Fibroblast of peridontal ligament (primary cell): ENCODE measurements around the gene IL2RG.

Source experiments
- DNase-seq: peaks from one replicate; pipeline ENCODE4 v3.0.0-alpha.2; 2010; ENCODE audit errors: extremely low read depth

Gene IL2RG

DNA sequence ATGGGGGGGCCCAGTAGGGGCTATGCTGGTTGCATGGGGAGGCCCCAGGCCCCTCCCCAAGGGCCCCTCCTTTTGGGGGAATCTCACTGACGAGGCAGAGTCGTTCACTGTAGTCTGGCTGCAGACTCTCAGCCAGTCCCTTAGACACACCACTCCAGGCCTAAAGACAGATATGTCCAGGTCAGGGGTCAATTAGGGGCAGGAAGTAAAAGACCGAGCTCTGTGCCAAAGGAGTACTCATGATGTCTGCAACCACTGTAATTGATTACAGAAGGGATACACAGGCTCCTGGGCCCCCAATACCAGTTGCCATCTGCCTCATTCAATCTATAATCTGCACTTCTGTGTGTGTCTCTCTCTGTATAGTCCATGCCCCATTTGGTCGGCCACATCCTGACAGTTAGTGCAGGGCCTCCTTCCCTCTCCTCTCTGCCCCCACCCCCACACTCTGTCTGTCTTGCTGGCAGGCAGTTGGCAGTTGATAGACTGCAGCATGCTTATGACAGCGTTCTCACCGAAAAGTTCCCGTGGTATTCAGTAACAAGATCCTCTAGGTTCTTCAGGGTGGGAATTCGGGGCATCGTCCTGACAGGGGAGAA is 3.5 kb downstream of the IL2RG start:
- no peak for DNase-seq

DNA sequence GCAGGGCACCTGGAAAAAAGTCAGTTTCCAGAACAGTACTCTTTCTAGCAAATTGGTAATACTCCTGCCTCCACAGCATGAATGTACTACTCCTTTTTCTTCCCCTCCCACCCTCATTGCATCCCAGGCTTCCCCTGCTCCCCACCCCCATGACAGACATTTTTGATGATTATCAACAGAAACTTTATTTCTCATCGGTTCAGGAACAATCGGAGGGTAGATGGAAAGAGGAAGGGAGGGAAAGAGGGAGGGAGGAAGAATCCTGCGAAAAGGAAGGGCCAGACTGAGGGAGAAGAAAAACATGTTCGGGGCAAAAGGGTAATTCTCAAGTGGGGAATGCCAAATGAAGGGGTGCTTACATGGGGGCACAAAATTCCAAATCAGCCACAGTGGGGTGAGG is 4.1 kb downstream of the IL2RG start:
- DNase-seq = no peak

DNA sequence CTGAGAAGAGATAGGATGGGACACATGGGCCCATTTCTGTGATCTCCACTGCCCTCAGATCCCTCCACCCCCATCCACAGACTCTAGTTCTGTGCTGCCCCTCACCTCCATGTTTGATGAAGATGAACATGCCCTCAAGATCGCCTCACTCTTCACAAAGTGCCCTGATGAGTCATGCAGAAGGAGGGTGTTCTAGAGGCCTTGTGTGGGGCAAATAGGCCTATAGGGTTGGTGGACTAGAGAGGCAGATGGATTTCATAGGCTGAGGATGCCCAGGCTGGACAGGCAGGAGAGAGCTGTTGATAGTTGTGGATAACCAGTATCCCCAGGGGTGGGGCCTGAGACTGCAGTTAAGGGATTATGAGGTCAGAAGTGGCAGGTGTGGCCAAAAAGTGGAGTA is 5.0 kb downstream of the IL2RG start, which contains the start of gene CXorf65:
Gene CXorf65, minus strand, starts transcription at position 314 of the 400 bp plus-strand sequence. Its CDS starts 184 bp downstream, at position 130.
- no peak for DNase-seq

DNA sequence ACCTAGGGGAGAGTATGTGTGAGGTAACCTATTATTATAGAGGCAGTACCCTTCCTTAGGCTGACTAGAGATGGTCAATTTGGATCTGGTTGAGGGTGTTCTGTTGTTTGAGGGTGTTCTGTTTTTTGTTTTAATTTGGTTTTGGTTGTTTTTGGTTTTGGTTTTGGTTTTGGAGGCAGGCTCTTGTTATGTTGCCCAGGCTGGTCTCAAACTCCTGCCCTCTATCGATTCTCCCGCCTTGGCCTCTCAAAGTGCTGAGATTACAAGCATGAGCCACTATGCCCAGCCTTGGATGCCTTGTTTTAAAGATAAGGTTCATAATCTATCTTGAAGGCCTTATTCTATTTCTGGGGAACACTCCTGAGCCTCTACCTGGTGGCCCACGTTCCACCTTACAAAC is 5.7 kb downstream of the IL2RG start:
- DNase-seq = no peak

DNA sequence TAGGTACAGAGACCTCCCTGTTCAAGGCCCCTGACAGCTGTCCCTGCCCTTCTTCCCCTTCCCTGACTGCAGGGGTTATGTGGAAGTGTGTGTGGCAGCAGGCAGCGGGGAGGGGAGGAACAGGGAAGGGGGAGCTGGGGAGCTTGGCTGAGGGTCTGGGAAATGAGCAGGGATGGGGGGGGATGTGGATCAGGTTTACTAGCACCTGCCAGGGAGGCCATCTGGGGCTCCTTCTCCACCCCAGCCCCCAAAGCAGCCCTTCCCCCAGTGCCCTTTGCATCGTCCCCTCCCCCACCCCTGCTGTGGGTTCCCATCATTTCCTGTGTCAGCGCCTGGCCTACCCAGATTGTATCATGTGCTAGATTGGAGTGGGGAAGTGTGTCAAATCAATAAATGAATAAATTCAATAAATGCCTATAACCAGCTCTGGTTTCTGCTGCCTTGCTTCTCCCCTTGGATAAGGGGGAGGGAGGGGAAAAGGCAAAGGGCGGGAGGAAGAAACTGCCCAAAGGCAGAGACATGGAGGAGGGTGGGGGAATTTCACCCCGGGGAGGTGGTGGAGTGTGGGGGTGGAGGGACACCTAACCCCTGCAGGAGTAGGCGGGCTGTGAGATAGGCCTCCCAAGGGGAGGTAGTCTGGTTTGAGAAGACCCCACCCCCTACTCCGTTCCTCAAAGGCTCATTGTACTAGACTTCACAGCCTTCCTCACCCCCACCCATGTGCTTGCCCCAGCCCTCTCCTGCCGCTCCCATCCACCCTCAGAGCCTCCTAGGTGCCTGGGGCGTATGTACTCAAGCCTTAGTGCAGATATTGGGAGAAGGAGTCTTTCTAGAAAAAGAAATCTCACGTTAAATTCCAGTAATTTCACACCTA is 8.0 kb downstream of the IL2RG start:
- DNase-seq = no peak

DNA sequence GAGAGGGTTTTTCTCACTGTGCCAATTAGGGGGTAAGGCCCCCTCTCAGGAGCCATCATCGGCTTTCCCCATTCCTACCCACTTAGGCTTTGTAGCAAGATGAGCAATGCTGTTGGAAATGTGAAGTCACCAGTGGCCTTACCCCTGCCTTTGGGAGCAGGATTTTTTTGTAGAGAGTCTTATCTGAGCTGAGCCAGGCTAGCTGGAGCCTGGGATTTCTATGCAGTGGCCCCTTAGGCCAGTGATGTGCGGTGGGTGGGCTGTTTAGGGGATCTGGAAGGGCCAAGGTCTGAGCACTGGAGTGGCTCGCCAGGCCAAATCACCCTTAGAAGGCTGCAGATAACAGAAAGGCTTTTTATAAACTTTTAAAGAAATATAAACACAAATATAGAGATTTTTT is 9.1 kb downstream of the IL2RG start:
- no peak for DNase-seq

DNA sequence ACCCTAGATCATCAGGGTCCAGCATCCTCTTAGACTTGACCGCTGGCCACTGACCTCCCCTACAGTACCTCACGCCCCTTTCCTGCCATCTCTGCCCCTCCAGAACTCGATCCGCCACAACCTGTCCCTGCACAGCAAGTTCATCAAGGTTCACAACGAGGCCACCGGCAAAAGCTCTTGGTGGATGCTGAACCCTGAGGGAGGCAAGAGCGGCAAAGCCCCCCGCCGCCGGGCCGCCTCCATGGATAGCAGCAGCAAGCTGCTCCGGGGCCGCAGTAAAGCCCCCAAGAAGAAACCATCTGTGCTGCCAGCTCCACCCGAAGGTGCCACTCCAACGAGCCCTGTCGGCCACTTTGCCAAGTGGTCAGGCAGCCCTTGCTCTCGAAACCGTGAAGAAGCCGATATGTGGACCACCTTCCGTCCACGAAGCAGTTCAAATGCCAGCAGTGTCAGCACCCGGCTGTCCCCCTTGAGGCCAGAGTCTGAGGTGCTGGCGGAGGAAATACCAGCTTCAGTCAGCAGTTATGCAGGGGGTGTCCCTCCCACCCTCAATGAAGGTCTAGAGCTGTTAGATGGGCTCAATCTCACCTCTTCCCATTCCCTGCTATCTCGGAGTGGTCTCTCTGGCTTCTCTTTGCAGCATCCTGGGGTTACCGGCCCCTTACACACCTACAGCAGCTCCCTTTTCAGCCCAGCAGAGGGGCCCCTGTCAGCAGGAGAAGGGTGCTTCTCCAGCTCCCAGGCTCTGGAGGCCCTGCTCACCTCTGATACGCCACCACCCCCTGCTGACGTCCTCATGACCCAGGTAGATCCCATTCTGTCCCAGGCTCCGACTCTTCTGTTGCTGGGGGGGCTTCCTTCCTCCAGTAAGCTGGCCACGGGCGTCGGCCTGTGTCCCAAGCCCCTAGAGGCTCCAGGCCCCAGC is 10.5 kb downstream of the IL2RG start:
- no peak for DNase-seq

DNA sequence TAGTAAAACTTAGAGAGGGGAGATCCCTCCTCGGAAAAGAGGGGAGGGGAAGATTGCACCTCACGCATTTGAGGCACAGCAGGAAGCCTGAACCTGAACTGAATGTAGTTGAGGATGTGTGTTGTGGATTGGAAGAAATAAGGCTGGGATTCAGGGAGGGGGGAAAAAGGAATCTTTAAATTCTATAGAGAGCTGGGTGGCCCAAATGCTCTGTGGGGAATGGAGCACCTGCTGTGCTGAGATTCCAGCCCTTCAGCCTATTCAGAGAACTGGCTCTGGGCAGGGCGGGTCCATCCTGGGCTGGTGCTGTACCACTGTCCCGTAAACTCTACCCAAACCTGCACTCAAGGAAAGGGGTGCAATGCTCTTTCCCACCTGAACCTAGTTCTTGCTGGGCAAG is 11.6 kb downstream of the IL2RG start:
- no peak for DNase-seq

DNA sequence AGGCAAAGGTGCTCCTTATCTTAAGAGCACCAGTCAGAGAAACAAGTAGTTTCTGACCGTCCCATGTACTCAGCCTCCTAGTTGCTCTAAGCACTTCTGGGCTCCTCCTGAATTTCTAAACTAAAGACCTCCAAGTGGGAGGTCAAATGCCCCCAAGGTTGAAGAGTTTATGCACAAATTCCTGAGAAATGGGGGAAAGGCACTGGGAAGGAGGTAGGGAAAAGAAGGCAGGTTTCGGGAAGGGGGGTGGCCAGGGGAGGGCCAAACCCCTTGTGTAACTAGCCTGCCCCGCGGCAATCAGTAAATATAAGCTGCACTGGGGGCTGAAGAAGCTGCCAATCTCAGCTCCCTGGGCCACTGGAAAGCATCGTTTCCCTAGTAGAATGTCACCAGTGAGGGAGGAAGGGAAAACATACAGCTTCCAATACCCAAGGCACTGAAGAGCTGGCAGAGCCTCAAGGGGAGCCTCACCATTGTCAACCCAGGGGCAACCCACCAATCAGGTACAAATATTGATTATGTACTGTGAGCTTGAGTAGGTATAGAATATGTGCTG is 12.3 kb downstream of the IL2RG start:
- no peak for DNase-seq

DNA sequence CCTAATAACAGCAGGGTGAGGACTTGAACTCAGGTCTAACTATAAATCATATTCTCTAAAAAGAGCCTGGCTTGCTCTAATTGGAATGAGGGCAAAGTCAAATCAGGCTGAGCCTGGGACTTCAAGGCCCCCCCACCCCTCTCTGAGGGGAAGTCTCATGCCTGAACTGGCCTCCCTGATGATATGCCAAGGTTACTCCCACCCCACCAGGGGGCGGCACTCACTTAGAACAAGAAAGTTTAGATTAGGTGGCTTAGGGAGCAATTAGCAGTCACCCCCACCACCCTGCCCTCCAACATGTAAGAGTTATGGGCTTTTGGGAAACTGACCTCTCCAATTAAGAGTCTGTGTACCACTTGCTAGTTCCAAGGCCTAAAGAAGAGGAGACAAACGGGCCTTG is 13.1 kb downstream of the IL2RG start:
- DNase-seq = peak; percentile 17

DNA sequence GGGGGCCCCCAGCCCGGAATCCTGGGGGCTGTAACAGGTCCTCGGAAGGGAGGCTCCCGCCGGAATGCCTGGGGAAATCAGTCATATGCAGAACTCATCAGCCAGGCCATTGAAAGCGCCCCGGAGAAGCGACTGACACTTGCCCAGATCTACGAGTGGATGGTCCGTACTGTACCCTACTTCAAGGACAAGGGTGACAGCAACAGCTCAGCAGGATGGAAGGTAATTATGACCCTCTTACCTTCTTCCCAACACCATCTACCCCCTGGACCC is 14.7 kb downstream of the IL2RG start:
- no peak for DNase-seq

DNA sequence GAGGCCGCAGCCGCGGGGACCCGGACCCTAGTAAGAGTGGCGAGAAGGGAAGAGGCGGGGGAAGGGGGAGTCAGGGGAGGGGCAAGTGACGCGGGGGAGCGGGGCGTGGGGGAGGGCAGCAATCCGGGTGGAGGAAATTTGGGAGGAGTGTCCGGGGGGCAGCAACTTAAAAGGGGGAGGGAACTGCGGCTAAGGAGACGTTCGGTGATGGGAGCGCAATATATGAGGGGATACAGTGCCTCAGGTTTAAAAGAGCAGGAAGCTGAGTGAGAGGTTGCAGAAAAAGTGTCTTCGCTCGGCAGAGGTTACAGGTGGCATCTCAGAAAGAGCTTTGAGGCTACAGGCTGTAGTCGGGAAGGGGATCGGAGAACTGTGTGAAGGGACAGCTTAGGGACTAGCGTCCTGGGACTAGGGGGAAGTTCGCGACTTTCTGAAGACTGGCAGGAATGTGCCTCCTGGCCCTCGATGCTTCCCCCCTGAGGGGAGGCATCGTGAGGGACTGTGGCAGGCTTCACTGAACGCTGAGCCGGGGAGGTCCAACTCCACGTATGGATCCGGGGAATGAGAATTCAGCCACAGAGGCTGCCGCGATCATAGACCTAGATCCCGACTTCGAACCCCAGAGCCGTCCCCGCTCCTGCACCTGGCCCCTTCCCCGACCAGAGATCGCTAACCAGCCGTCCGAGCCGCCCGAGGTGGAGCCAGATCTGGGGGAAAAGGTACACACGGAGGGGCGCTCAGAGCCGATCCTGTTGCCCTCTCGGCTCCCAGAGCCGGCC is 15.2 kb downstream of the IL2RG start:
- DNase-seq = no peak

DNA sequence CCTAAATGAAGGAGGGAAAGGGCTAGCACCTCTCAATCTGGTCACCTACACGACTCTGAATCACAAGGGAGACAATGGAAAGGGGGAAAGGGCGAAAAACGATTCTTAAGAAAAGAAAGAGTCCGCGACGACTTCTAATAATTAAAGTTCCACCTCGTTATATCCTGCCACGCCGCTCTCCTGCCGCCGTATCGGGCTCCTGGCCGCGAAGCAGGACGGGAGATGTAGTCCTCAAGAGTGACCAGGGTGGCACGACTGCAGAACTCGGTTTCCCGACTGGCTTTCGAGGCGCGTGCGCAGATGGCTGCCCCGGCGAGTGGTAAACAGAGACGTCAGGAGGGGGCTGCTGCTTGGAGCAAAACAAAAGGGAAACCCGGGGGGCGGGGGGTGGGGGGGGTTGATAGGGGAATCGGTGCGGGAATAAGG is 15.8 kb downstream of the IL2RG start, which contains the start of gene FOXO4:
Gene FOXO4, plus strand, starts transcription at position 297 of the 426 bp plus-strand sequence. CDS start 678 bp downstream, outside the sequence.
- peak; percentile 76 for DNase-seq

DNA sequence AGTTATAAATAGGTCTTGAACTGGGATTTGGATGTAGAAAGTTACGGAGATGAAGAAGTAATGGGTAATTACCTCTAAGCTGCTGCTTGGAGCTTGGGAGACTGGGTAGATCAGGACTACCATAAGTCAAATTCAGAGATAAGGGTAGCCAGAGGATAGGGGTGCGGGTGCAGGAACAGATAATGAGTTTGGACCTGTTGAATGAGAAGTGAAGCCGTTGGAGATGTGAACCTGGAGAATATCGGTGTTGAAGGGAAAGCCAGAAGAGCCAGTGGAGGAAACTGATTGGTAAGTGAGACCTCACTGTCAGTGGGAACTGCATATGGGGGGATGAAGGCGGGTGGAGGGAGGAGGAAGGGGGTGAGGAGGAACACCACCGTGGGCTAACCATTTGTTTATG is 16.3 kb downstream of the IL2RG start:
- DNase-seq = no peak

DNA sequence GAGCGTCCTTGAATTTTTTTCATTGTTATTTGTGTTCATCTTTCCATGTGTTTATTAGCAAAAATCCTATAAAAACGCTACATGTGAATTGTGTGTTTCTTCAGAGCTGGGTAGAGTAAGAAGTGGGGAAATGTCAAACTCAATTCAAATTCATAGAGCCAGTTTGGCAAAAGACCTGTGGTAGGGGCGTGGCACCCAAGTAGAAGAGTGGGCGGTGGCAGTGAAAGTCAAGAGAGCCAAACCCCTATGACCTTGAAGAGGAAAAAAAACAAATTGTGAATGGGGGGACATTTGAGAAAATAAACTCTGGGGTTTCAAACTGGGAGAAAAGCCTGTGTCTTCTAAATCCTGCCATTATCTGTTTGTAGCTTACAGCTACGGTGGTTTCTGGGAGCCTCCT is 20.1 kb downstream of the IL2RG start:
- no peak for DNase-seq

DNA sequence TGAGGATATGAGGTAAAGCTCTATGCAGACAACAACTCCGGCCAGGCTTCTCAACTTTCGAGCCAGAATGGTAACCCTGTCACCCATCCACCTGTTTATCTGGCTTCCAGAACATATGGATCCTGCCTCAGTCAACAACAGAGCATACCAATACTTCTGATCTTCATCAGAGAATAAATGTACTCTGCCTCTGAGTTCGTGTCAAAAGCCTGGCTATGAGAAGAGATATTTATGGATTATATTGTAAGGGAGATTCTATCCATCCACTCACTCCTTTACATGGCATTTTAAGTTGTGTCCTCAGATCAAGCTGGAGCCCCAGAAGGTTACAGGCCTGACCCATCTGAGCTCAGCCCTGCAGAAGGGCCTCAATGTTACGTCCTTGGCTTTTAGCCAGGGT is 25.5 kb downstream of the IL2RG start:
- DNase-seq = no peak

DNA sequence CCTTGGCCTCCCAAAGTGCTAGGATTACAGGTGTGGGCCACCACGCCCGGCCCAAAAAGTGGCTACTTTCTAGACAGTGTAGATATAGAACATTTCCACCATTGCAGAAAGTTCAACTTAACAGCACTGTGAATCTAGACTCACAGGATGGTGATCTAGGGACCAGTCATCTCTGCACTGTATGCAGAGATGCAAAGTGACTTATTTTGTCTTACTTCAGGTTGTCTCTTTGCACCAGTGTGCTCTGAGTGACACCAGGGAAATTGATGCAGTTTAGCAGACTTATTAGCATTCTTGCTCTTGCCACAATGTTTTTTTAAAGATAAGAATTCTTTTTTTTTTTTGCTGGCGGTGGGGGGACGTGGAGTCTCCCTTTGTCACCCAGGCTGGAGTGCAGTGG is 28.6 kb downstream of the IL2RG start:
- DNase-seq = no peak

DNA sequence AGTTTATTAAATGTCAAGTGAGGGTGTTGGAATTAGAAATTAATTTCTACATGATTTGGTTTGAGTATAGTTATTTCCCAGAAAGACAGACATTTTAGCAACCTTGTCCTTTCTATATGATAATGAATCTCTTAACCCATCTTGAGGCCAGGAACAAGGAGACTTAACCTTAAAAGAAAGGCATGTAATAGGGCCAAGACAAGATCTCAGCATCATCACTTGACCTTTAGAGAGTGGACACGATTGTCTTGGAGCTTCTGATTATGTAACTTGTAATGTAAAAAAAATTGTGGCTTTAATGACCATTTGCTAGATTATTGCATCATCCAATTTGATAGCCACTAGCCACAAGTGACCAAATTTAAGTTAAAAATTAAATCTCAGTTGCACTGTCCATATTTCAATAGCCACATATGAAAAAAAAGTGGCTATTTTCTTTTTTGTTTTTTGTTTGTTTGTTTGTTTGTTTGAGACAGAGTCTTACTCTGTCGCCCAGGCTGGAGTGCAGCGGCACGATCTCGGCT is 29.2 kb downstream of the IL2RG start:
- DNase-seq = no peak

DNA sequence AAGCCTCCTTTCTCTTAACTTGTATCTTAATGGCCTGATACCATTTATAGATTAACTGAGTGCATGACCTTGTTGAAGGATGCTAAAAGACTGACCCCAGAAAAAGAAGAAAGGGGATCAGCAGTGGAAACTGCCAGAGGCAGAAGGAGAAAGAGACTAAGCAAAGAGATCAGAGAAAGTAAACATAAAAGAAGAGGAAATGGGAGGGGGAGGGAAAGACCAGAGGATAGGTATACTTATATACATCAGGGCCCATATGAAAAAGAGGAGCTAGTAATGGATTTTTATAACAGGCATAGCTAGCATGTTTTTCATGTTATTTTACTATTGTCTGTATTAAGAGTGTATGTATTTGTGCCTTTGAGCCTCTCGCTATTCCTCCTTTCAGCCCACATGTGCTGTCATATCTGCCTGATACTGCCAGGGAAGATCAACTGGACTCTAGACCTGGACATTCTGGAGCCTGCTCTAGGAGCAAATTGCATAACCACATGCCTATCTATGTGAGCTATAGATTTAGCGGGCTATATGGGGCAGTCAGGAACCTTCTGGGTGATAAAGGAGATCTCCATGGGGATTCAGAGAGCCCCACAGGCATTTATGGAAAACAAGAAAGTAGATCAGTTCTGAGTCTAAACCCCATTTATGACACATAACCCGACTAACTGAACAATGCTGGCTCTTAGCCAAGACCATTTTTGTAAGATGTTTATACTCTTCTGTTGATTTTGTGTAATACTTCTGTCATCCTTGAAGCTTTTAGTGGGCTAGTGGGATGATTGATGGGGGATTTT is 29.9 kb downstream of the IL2RG start:
- DNase-seq = peak; percentile 26

DNA sequence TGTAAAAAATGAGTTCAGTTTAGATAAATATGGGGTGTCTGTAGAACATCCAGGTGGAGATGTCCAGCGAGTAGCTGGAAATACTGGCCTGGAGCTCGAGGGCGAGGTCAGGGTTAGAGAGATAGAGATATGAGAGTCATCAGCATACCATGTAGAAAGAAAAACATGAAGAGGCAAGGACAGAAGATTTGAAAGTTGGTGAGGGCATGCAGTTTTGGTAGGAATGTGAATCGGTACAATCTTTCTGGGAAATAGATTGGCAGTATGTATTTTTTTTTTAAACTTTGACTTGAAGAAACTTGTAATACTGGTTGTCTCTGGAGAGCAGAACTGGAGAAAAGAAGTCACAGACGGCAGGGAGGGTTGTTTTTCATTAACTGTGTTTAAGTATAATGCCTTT is 40.8 kb downstream of the IL2RG start:
- DNase-seq = no peak
